Neutrophil (primary cell): ENCODE results near the gene FLRT2.

Experiments
- H3K27ac ChIP-seq: fragments of 200-600 bp; sonication (generic); 2 replicates; pipeline ENCODE4 v1.5.1; 2016; ENCODE audit warnings: mild to moderate bottlenecking, moderate library complexity
- H3K27me3 ChIP-seq: fragments of 200-600 bp; sonication (generic); 2 replicates; pipeline ENCODE4 v1.6.0; 2016; ENCODE audit warnings: mild to moderate bottlenecking
- H3K36me3 ChIP-seq: fragments of 200-600 bp; sonication (generic); 2 replicates; pipeline ENCODE4 v1.5.1; 2017
- H3K4me1 ChIP-seq, 2 experiments: fragments of 200-600 bp in 1 of 2; sonication (generic) in 1 of 2; 1 replicate in 1 of 2; 2 replicates in 1 of 2; pipeline versions ENCODE4 v1.5.1 to v1.6.1; 2013 to 2016; ENCODE audit warnings: low read depth in 1 of 2, low read length in 1 of 2, mild to moderate bottlenecking in 1 of 2, moderate library complexity in 1 of 2; ENCODE audit not compliant: control insufficient read depth in 1 of 2, insufficient read depth in 1 of 2
- H3K4me3 ChIP-seq, 2 experiments: fragments of 200-600 bp in 1 of 2; sonication (generic) in 1 of 2; 1 replicate in 1 of 2; 2 replicates in 1 of 2; pipeline ENCODE4 v1.5.1; 2013 to 2016; ENCODE audit warnings: low read depth in 1 of 2, low read length in 1 of 2, mild to moderate bottlenecking in 1 of 2, moderate library complexity in 1 of 2
- H3K9me3 ChIP-seq: fragments of 200-600 bp; sonication (generic); 2 replicates; pipeline ENCODE4 v1.5.1; 2016
- CTCF ChIP-seq: fragments of 200-600 bp; sonication (generic); IDR thresholded peaks from 2 replicates; pipeline ENCODE4 v1.5.1; 2016; ENCODE audit warnings: antibody characterized with exemption

FLRT2 gene

GRCh38 chr14:85574853-85575616, 45.1 kb downstream of the FLRT2 start:
- H3K36me3 ChIP-seq = no peaks in the 10 kb centered on the region
- no peaks in the 10 kb centered on the region for H3K4me1 ChIP-seq
- no peaks in the 10 kb centered on the region for H3K9me3 ChIP-seq
- TF ChIP-seq CTCF = no peak
- H3K27me3 ChIP-seq = no peaks in the 10 kb centered on the region
- H3K4me3 ChIP-seq = no peak overlapping the region
- H3K27ac ChIP-seq = no peak overlapping the region

- no peak for TF ChIP-seq CTCF
- H3K4me1 ChIP-seq = no peaks in the 10 kb centered on the region
- H3K36me3 ChIP-seq = no peaks in the 10 kb centered on the region
- H3K4me3 ChIP-seq = no peak overlapping the region
- H3K27me3 ChIP-seq = no peaks in the 10 kb centered on the region
- H3K27ac ChIP-seq = no peak overlapping the region
- H3K9me3 ChIP-seq = no peaks in the 10 kb centered on the region
These were observed 45.6 kb downstream of the FLRT2 start for GRCh38 chr14:85575617-85575898.

- Histone ChIP-seq H3K27me3 (no peaks in the 10 kb centered on the region), H3K4me1 (no peaks in the 10 kb centered on the region), H3K36me3 (no peaks in the 10 kb centered on the region), H3K4me3 (no peak overlapping the region), H3K27ac (no peak overlapping the region), H3K9me3 (no peaks in the 10 kb centered on the region)
- TF ChIP-seq CTCF = no peak
These were observed 46.3 kb downstream of the FLRT2 start for GRCh38 chr14:85576218-85576617.

- Histone ChIP-seq H3K4me1 (no peaks in the 10 kb centered on the region), H3K4me3 (no peak overlapping the region), H3K27me3 (no peaks in the 10 kb centered on the region), H3K36me3 (no peaks in the 10 kb centered on the region), H3K27ac (no peak overlapping the region), H3K9me3 (no peaks in the 10 kb centered on the region)
- TF ChIP-seq CTCF = no peak
These were observed 47.1 kb downstream of the FLRT2 start for GRCh38 chr14:85576848-85577542.

- no peak overlapping the region for H3K27ac ChIP-seq
- no peaks in the 10 kb centered on the region for H3K9me3 ChIP-seq
These were observed 47.7 kb downstream of the FLRT2 start for GRCh38 chr14:85577543-85578114.

More at GRCh38 chr14:85577543-85578114, 47.7 kb downstream of the FLRT2 start:
- no peak overlapping the region for H3K4me3 ChIP-seq
- H3K27me3 ChIP-seq = no peaks in the 10 kb centered on the region
- no peaks in the 10 kb centered on the region for H3K36me3 ChIP-seq
- no peaks in the 10 kb centered on the region for H3K4me1 ChIP-seq
- no peak for TF ChIP-seq CTCF
